Measurements from ENCODE around the gene GRM7. TPM values are rescaled to one million over a fixed set of nuclear protein-coding genes. Genes with fewer than 3 reads are reported as not detected.

GRM7 gene
- total and polyA plus RNA-seq, 12 donors: 0.27 to 7.8 (median 3.2) TPM; not detected in 3

DNA sequence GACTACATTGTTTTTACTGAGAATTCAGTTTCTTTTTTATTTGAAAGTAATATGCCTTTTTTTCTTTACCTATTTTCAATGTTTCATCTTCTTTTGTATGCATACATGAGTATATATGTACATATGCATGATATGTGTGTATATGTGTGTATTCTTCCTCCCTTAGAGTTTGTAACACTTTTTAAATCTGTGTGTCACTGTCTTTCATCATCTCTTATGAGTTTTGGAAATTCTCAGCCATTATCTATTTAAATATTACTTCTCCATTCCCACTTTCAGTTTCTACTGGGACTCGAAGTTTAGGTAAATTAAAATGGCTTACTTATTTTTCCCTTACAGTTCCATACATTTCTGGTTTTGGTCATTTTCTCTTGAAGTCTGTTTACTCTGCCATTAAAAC, 754.1 kb downstream of the GRM7 start:
- H3K27me3 ChIP-seq: no peaks in the 10 kb centered on the region
- no peaks in the 10 kb centered on the region for H3K9me3 ChIP-seq (replicated peaks in 1 of 3)
- no peak for DNase-seq
- intact Hi-C loops (cut with DNase I): no loop called here
- no peaks in the 10 kb centered on the region for H3K36me3 ChIP-seq (replicated peaks in 1 of 2)
- no peak overlapping the region for H3K27ac ChIP-seq
- H3K4me3 ChIP-seq: no peak overlapping the region
- no peaks in the 10 kb centered on the region for H3K4me1 ChIP-seq (replicated peaks in 1 of 2)
- TF ChIP-seq POLR2A (IDR thresholded peaks at IDR 0.05): no peak
- TF ChIP-seq, protein P1, sequence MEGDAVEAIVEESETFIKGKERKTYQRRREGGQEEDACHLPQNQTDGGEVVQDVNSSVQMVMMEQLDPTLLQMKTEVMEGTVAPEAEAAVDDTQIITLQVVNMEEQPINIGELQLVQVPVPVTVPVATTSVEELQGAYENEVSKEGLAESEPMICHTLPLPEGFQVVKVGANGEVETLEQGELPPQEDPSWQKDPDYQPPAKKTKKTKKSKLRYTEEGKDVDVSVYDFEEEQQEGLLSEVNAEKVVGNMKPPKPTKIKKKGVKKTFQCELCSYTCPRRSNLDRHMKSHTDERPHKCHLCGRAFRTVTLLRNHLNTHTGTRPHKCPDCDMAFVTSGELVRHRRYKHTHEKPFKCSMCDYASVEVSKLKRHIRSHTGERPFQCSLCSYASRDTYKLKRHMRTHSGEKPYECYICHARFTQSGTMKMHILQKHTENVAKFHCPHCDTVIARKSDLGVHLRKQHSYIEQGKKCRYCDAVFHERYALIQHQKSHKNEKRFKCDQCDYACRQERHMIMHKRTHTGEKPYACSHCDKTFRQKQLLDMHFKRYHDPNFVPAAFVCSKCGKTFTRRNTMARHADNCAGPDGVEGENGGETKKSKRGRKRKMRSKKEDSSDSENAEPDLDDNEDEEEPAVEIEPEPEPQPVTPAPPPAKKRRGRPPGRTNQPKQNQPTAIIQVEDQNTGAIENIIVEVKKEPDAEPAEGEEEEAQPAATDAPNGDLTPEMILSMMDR (IDR thresholded peaks at IDR 0.05): no peak
- 66 to 100% (median 77%) methylated on average over 1 of the region's 1 CpG for WGBS, 4 donors

DNA sequence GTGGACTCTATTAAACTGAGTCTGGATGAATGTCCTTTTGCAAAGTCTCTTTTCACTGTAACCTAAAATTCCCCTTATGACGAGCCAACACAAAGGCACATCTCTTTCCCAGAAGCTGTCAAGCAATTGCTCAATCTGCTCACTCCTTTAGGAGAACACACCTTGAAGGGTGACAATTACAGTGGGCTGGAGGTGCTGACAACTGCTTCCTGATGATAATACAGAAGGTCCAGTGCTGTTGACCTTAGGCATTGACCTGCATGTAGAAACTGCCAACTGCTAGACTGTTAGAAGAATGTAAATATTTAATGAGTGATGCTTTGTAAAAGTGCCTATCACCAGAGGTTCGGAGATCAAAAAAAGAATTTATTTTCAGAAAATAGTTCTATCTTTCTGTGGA, 757.7 kb downstream of the GRM7 start:
- no peak for DNase-seq
- H3K4me3 ChIP-seq: no peak overlapping the region
- WGBS, 4 donors: 62 to 83% (median 75%) methylated on average over 2 of the region's 2 CpGs
- H3K36me3 ChIP-seq (replicated peaks in 1 of 2): no peaks in the 10 kb centered on the region
- no peaks in the 10 kb centered on the region for H3K9me3 ChIP-seq (replicated peaks in 1 of 3)
- intact Hi-C loops (cut with DNase I): no loop called here
- no peak for TF ChIP-seq POLR2A (IDR thresholded peaks at IDR 0.05)
- TF ChIP-seq, protein P1 (IDR thresholded peaks at IDR 0.05): no peak
- no peaks in the 10 kb centered on the region for H3K4me1 ChIP-seq (replicated peaks in 1 of 2)
- H3K27me3 ChIP-seq: no peaks in the 10 kb centered on the region
- H3K27ac ChIP-seq: no peak overlapping the region

DNA sequence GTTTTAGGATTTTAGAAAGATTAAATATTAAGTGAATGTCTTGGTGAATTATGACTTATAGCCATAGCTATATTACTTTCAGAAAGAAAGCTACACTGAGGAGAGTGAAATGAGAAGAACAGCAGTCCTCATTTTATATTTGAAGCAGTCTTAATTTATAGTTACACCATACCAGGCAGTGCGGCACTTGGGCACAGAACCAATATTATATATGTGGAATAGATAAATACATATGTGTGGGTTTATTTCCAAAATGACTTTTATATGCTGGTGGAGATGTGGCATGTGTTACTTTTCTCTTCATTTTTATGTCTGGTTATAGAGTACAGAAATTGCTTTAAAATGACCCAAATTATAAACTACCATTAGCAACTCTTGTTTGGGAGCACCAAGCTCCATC, 759.5 kb downstream of the GRM7 start:
- Histone ChIP-seq H3K4me3 (no peak overlapping the region), H3K27ac (no peak overlapping the region), H3K4me1 (replicated peaks in 1 of 2) (no peaks in the 10 kb centered on the region), H3K9me3 (replicated peaks in 1 of 3) (no peaks in the 10 kb centered on the region), H3K27me3 (no peaks in the 10 kb centered on the region), H3K36me3 (replicated peaks in 1 of 2) (no peaks in the 10 kb centered on the region)
- no peak for DNase-seq
- TF ChIP-seq POLR2A (IDR thresholded peaks at IDR 0.05): no peak
- TF ChIP-seq, protein P1 (IDR thresholded peaks at IDR 0.05): no peak
- intact Hi-C loops (cut with DNase I): no loop called here
- 89 to 95% (median 91%) methylated on average over 1 of the region's 1 CpG for WGBS, 4 donors

DNA sequence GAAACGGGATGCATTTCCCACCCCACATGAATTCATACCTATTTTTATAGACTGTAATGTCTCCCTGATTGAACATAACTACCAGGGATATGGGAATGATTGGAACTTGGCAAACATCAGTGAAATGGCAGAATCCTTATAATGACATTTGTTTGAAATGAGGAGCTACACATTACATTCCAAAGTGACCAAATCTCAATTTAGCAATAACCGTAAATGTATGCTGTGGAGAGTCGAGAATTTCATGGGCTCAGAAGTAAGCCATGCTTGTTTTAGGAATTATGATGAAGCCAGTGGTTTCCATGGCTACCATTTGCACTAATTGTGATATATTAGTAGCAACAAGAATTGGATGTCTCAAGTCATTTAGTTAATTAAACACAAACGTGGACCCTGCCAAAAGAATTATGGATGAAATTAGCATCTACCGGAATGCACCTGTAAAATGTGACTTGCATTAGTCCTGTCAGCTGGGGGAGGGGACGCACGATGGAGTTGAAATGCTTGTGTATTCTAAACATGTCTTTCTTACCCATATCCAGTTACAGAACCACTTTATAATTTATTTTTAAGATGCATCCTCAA, 760.2 kb downstream of the GRM7 start:
- no peaks in the 10 kb centered on the region for H3K4me1 ChIP-seq (replicated peaks in 1 of 2)
- no peaks in the 10 kb centered on the region for H3K36me3 ChIP-seq (replicated peaks in 1 of 2)
- H3K9me3 ChIP-seq (replicated peaks in 1 of 3): no peaks in the 10 kb centered on the region
- TF ChIP-seq POLR2A (IDR thresholded peaks at IDR 0.05): no peak
- DNase-seq: no peak
- H3K27me3 ChIP-seq: no peaks in the 10 kb centered on the region
- intact Hi-C loops (cut with DNase I): no loop called here
- 67 to 74% (median 70%) methylated on average over 7 of the region's 7 CpGs for WGBS, 4 donors
- no peak overlapping the region for H3K27ac ChIP-seq
- no peak overlapping the region for H3K4me3 ChIP-seq

DNA sequence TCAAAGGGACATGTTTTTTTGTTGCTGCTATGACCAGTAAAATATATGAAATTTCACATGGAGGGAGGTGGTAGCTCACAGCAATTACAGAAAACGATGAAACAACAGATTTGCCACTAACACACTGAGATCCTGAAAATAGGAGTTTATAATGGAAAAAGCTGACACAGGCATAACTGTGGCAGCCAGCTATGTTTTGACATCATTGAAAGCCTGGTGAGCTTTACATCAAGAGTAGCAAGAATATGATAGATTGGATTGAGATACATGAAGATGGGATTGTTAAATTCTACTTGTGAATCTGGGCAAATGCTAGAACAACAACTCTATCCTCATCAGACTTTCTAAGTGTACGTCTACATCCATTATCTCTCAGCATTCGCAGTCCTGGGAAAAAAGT, 760.7 kb downstream of the GRM7 start:
- H3K36me3 ChIP-seq (replicated peaks in 1 of 2): no peaks in the 10 kb centered on the region
- DNase-seq: no peak
- no peak overlapping the region for H3K4me3 ChIP-seq
- no peaks in the 10 kb centered on the region for H3K4me1 ChIP-seq (replicated peaks in 1 of 2)
- TF ChIP-seq POLR2A (IDR thresholded peaks at IDR 0.05): no peak
- TF ChIP-seq, protein P1 (IDR thresholded peaks at IDR 0.05): no peak
- H3K27me3 ChIP-seq: no peaks in the 10 kb centered on the region
- intact Hi-C loops (cut with DNase I): no loop called here
- H3K9me3 ChIP-seq (replicated peaks in 1 of 3): no peaks in the 10 kb centered on the region
- no peak overlapping the region for H3K27ac ChIP-seq
- WGBS, 4 donors: 69 to 86% (median 81%) methylated on average over 3 of the region's 3 CpGs

Measured in adrenal gland (tissue), 12 donors.